Small intestine (tissue), 7 donors: ENCODE measurements around the gene MDFI. TPM values are rescaled to one million over a fixed set of nuclear protein-coding genes. Genes with fewer than 3 reads are reported as not detected.

Experiments
- DNase-seq, 2 donors: peaks; one replicate each; pipeline versions ENCODE4 v3.0.0 to v3.0.0-alpha.2; 2013
- FAIRE-seq: peaks from 2 replicates; lab custom pipeline; 2012; peaks lifted over from hg19 to GRCh38; lab: Jason Lieb, UNC
- H3K27ac ChIP-seq, 3 donors: one replicate each; pipeline ENCODE4 v1.5.1; 2013; ENCODE audit warnings: low read length in 2 of 3, mild to moderate bottlenecking in 2 of 3, control low read depth in 1 of 3, inconsistent platforms in 1 of 3, low read depth in 1 of 3, moderate library complexity in 1 of 3
- H3K27me3 ChIP-seq, 3 donors: one replicate each; pipeline ENCODE4 v1.6.1; 2013; ENCODE audit warnings: low read length in 3 of 3, inconsistent platforms in 1 of 3; ENCODE audit not compliant: control insufficient read depth in 3 of 3, insufficient read depth in 3 of 3
- H3K36me3 ChIP-seq, 3 donors: one replicate each; pipeline ENCODE4 v1.6.1; 2013; ENCODE audit warnings: low read length in 3 of 3, inconsistent platforms in 1 of 3, low read depth in 1 of 3, mild to moderate bottlenecking in 1 of 3, moderate library complexity in 1 of 3; ENCODE audit not compliant: control insufficient read depth in 3 of 3, insufficient read depth in 2 of 3
- H3K4me1 ChIP-seq, 3 donors: one replicate each; pipeline ENCODE4 v1.6.1; 2013; ENCODE audit warnings: low read length in 2 of 3, inconsistent platforms in 1 of 3, low read depth in 1 of 3, mild to moderate bottlenecking in 1 of 3, moderate library complexity in 1 of 3; ENCODE audit not compliant: control insufficient read depth in 3 of 3, insufficient read depth in 2 of 3
- H3K4me3 ChIP-seq, 3 donors: one replicate each; pipeline ENCODE4 v1.5.1; 2013; ENCODE audit warnings: low read length in 3 of 3, control low read depth in 1 of 3, inconsistent platforms in 1 of 3, low read depth in 1 of 3, mild to moderate bottlenecking in 1 of 3, moderate library complexity in 1 of 3
- H3K9me3 ChIP-seq, 2 donors: one replicate each; pipeline ENCODE4 v1.6.1; 2013; ENCODE audit warnings: low read depth in 1 of 2, low read length in 1 of 2; ENCODE audit not compliant: control insufficient read depth in 2 of 2, insufficient read depth in 1 of 2
- WGBS, 3 donors: extraction: QIAGEN DNeasy Blood & Tissue Kit; methylation state at CpG; one replicate each; pipeline ENCODE4 v1.1.7; 2013; 5-methylcytosine and 5-hydroxymethylcytosine counted together
- polyA plus RNA-seq, 4 donors: library from polyadenylated mRNA; stranded (reverse) in 3 of 4; unstranded in 1 of 4; fragments of 200-250 nt in 3 of 4; fragments of 120-200 nt in 1 of 4; gene quantifications; one replicate each; pipeline versions ENCODE4 v1.2.1 to v1.2.3, GENCODE V29; 2013
- donor health status: healthy with polysubstance abuse.
- donor health status: control.
- donor health status: control.
- donor health status: Bipolar disorder and iron deficiency.
- donor health status: healthy.

The MDFI gene
- polyA plus RNA-seq, 4 donors = 0.81 to 22.9 (median 4.0) TPM

DNA sequence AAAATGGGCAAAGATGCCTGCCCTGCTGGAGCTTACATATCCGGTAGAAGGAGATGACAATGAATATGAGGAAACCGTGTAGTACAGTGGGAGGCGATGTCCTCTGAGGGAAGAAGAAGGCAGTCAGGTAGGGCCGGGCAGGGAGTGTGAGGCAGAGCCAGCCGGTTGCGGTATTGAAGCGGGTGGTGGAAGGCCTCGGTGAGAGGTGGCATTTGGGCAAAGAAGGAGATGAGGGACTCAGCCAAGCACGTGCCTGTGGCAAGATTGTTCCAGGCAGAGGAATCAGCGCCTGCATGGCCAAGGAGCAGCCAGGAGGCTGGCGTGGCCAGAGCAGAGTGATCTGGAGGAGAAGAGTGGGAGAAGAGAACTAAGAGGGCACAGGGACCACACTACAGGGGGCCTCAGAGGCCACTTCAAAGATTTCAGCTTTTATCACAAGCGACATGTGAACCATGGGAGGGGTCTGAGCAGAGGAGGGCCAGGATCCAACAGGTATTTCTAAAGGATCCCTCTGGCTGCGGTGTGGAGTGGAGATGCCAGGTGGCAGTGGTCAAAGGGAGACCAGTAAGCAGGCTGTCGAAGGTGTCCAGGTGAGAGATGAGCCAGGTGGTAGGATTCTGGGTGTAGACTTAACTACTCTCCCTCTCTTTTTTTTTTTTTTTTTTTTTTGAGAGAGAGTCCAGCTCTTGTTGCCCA lies 13.8 kb downstream of the MDFI start:
- peaks cover 0 to 33% (median 0%) of the 10 kb centered on the region in 3 donors for H3K36me3 ChIP-seq
- DNase-seq = no peak
- H3K4me1 ChIP-seq = peaks cover 0 to 10% (median 0%) of the 10 kb centered on the region in 3 donors
- FAIRE-seq = no peak
- no peaks in the 10 kb centered on the region for H3K9me3 ChIP-seq
- no peak overlapping the region for H3K4me3 ChIP-seq
- WGBS, 3 donors = 74 to 88% (median 79%) methylated on average over 14 of the region's 14 CpGs
- no peak overlapping the region for H3K27ac ChIP-seq
- H3K27me3 ChIP-seq = peaks cover 0 to 11% (median 0%) of the 10 kb centered on the region in 3 donors

DNA sequence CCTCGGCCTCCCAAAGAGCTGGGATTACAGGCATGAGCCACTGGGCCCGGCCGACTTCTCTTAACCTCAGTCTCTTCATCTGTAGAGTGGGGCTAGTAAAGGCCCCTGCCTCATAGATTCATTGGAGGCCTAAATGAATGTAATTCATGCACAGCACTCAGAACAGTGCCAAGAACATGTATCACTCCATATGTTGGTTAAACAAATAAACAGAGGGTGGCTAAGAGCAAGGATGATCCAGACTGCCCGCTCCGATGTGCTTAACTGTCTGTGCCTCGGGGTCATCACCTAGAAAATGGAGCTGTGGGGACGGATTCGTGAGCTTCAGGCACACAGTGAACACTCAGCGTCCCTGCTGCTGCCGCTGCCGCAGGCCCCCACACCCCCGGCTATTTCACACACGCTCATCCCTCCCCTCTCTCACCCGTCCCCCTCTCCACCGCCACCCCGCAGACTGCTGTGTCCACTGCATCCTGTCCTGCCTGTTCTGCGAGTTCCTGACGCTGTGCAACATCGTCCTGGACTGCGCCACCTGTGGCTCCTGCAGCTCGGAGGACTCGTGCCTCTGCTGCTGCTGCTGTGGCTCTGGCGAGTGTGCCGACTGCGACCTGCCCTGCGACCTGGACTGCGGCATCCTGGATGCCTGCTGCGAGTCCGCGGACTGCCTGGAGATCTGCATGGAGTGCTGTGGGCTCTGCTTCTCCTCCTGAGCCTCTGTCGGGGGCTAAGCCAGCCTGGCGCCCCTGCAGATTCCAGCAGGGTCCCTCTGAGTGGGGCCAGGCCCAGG lies 14.8 kb downstream of the MDFI start:
- Histone ChIP-seq H3K4me1 (peaks cover 0 to 10% (median 0%) of the 10 kb centered on the region in 3 donors), H3K36me3 (peaks cover 0 to 33% (median 0%) of the 10 kb centered on the region in 3 donors), H3K27ac (no peak overlapping the region), H3K27me3 (peaks cover 0 to 17% (median 0%) of the 10 kb centered on the region in 3 donors), H3K9me3 (no peaks in the 10 kb centered on the region), H3K4me3 (no peak overlapping the region)
- FAIRE-seq = no peak
- no peak for DNase-seq
- 55 to 73% (median 61%) methylated on average over 28 to 32 of the region's 32 CpGs for WGBS, 3 donors

DNA sequence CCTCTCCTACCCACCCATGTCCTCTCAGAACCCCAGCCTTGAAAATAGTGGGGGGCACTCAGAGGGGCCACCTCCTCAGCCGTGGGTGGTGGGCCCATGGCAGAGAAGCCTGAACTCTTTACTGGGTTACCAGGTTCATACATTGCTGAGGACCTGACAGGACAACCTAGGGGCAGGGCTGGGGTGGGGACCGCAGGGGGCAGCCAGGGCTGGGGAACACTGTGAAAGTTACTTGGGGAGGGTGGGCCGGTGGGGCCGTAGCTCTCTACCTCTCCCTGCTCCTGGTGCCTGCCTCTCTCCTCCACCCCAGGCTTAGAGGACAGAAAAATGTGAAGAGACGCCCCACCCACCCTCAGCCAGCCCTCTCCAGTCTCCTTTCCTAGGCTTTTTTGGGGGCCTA lies 15.4 kb downstream of the MDFI start:
- peaks cover 0 to 10% (median 0%) of the 10 kb centered on the region in 3 donors for H3K4me1 ChIP-seq
- peaks cover 0 to 27% (median 0%) of the 10 kb centered on the region in 3 donors for H3K36me3 ChIP-seq
- no peak overlapping the region for H3K4me3 ChIP-seq
- H3K27me3 ChIP-seq = peaks cover 0 to 19% (median 0%) of the 10 kb centered on the region in 3 donors
- 55 to 82% (median 65%) methylated on average over 5 of the region's 5 CpGs for WGBS, 3 donors
- DNase-seq = no peak
- FAIRE-seq = no peak
- H3K9me3 ChIP-seq = no peaks in the 10 kb centered on the region
- H3K27ac ChIP-seq = no peak overlapping the region

DNA sequence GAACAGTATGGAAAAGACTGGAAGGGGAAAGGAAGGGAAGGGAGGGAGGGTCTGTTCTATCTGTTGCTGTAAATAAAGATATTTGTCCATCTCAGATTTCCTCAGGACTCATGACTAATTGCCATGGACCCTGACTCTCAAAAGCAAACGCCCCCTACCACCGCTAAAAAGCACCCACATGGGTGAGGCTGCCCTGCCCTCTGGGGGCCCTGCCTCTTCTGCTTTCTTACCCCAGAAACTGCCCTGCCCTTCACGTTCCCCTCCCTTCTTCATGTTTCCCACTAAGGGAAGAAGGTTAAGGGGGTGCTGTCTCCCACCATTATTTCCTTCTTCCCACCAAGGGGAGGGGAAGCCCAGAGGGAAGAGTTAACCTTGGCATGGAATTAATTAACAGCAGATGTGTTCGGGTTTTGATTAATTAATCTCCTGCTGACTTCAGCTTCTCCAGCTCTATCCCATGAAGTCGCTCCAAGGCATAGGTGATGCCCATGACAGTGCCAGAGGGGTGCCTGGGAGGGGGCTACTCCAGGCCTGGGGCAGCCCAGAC lies 16.0 kb downstream of the MDFI start:
- no peaks in the 10 kb centered on the region for H3K9me3 ChIP-seq
- H3K27ac ChIP-seq = no peak overlapping the region
- no peak for FAIRE-seq
- peaks cover 0 to 22% (median 0%) of the 10 kb centered on the region in 3 donors for H3K27me3 ChIP-seq
- peaks cover 0 to 22% (median 0%) of the 10 kb centered on the region in 3 donors for H3K36me3 ChIP-seq
- no peak overlapping the region for H3K4me3 ChIP-seq
- no peak for DNase-seq
- 39 to 68% (median 56%) methylated on average over 5 of the region's 5 CpGs for WGBS, 3 donors
- H3K4me1 ChIP-seq = peaks cover 0 to 10% (median 0%) of the 10 kb centered on the region in 3 donors

DNA sequence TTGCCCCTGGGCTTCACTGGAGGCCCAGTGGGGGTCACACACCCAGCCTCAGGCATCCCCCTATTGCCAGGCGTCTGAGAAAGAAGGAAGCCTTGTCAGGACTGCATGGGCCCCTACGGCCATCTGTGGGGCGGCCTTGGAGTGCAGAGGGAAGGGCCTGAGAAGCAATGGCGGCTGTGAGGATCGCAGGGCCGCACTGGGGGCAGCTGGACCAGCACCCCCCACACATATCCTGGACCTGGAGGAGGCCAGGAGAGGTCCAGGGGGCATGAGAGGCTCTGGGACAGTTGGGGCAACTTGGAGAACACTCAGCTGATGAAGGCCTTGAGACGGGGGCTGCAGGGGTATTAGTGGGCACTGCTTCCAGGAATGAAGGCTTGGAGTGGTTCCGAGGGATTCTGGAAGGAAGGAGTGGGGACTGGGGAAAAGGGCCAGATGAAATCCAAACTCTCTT lies 16.5 kb downstream of the MDFI start:
- Histone ChIP-seq H3K36me3 (peaks cover 0 to 17% (median 0%) of the 10 kb centered on the region in 3 donors), H3K4me1 (peaks cover 0 to 10% (median 0%) of the 10 kb centered on the region in 3 donors), H3K4me3 (no peak overlapping the region), H3K9me3 (no peaks in the 10 kb centered on the region), H3K27me3 (peaks cover 0 to 23% (median 0%) of the 10 kb centered on the region in 3 donors), H3K27ac (no peak overlapping the region)
- FAIRE-seq (no peak), DNase-seq (no peak)
- 69 to 83% (median 81%) methylated on average over 7 to 8 of the region's 8 CpGs for WGBS, 3 donors

DNA sequence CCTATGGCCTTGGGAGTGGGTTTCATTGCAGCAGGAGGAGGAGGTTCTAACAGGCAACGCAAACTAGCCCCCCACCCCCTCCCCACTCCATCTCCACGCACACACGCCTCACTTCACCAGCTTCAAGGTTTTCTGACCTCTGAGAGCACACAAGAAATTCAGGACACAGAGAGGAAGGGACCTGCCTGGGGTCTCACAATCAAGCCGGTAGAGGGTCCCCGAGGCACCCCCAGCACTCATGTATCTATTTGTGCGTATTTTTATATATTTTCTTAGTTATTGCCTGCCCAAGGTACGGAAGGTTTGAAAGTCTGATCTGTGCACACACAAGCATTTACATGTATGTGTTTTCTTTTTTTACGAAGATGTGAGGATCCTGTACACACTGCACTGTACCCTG lies 16.9 kb downstream of the MDFI start:
- Histone ChIP-seq H3K27ac (peak overlapping the region in 1 of 3 donors; percentile 34), H3K9me3 (no peaks in the 10 kb centered on the region), H3K27me3 (peaks cover 0 to 25% (median 0%) of the 10 kb centered on the region in 3 donors), H3K4me1 (peaks cover 0 to 10% (median 0%) of the 10 kb centered on the region in 3 donors), H3K36me3 (peaks cover 0 to 16% (median 0%) of the 10 kb centered on the region in 3 donors), H3K4me3 (no peak overlapping the region)
- DNase-seq (no peak), FAIRE-seq (no peak)
- 84 to 90% (median 87%) methylated on average over 8 of the region's 8 CpGs for WGBS, 3 donors

DNA sequence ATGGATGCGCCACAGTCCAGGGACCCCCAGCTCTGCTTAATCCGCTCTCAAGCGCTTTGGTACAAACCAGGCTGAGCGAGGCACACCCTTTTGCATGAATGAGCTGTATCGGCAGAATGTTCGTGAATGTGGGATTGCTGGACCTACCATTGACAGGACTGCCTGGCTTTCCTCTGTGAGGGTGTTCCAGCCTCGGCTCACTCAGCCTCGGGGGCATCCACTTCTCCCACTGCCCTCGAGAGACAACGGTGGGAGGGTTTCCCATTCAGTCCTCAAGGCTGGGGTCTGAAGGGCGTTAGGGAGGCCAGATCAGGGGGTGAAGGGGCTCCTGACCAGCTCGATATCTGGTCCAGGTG lies 17.4 kb downstream of the MDFI start:
- no peak for DNase-seq

More for the DNA sequence above, 17.4 kb downstream of the MDFI start:
- no peaks in the 10 kb centered on the region for H3K9me3 ChIP-seq
- peaks cover 0 to 29% (median 0%) of the 10 kb centered on the region in 3 donors for H3K27me3 ChIP-seq
- H3K27ac ChIP-seq = peak overlapping the region in 2 of 3 donors; percentile 23 to 34
- H3K4me3 ChIP-seq = no peak overlapping the region
- FAIRE-seq = no peak
- peaks cover 0 to 10% (median 0%) of the 10 kb centered on the region in 3 donors for H3K4me1 ChIP-seq
- WGBS, 3 donors = 57 to 72% (median 62%) methylated on average over 12 of the region's 12 CpGs
- peaks cover 0 to 16% (median 0%) of the 10 kb centered on the region in 3 donors for H3K36me3 ChIP-seq
